PC-9 (cell line): ENCODE measurements around the gene MED26. TPM values are rescaled to one million over a fixed set of nuclear protein-coding genes. Genes with fewer than 3 reads are reported as not detected.
"Not testable (repeated sequence)": the region's sequence is repeated elsewhere in the genome, so short reads cannot be mapped to it uniquely, and the experiment has no call there.

Source experiments
- BruUV-seq: library from RNA; stranded (reverse); fragments of 400-500 nt; replicated peaks from 2 replicates; lab custom pipeline; 2021; lab: Mats Ljungman, UMichigan
- CTCF ChIA-PET: fragments of 300-600 bp; sonication (Branson Sonifier 250); formaldehyde crosslinking; loops from one replicate; lab custom pipeline; 2022; ENCODE audit warnings: antibody characterized with exemption; lab: Charles Lee
- POLR2A ChIA-PET: fragments of 300-600 bp; sonication (Branson Sonifier 250); formaldehyde crosslinking; loops from one replicate; lab custom pipeline; 2022; ENCODE audit warnings: antibody characterized with exemption; ENCODE audit not compliant: unreplicated experiment; lab: Charles Lee
- DNase-seq, 2 experiments: peaks; one replicate each; pipeline versions ENCODE4 v3.0.0 to v3.0.0-alpha.2; 2015 to 2022; ENCODE audit warnings: mixed read lengths in 1 of 2
- H2AFZ ChIP-seq: fragments of 200-600 bp; sonication (generic); 2 replicates; pipeline ENCODE4 v1.8.1; 2017; ENCODE audit warnings: antibody characterized with exemption
- H3F3A ChIP-seq: fragments of 200-600 bp; sonication (generic); 2 replicates; pipeline ENCODE4 v1.8.1; 2017; ENCODE audit warnings: antibody characterized with exemption, mild to moderate bottlenecking, low read depth; ENCODE audit not compliant: insufficient read depth
- H3K27ac ChIP-seq: fragments of 200-600 bp; sonication (generic); 2 replicates; pipeline ENCODE4 v1.6.1; 2016; ENCODE audit warnings: mixed run types
- H3K27me3 ChIP-seq: fragments of 200-600 bp; sonication (generic); 2 replicates; pipeline ENCODE4 v1.6.1; 2016; ENCODE audit warnings: low read depth, mixed run types; ENCODE audit not compliant: insufficient read depth
- H3K36me3 ChIP-seq: fragments of 200-600 bp; sonication (generic); 2 replicates; pipeline ENCODE4 v1.6.1; 2016; ENCODE audit warnings: low read depth, mixed run types
- H3K4me1 ChIP-seq: fragments of 200-600 bp; sonication (generic); replicated peaks from 2 replicates; pipeline ENCODE4 v1.6.1; 2016; ENCODE audit warnings: mixed run types; ENCODE audit not compliant: insufficient read depth
- H3K4me2 ChIP-seq: fragments of 200-600 bp; sonication (generic); 2 replicates; pipeline ENCODE4 v1.6.1; 2017; ENCODE audit warnings: mixed run types
- H3K4me3 ChIP-seq: fragments of 200-600 bp; sonication (generic); 2 replicates; pipeline ENCODE4 v1.6.1; 2016; ENCODE audit warnings: mixed run types
- H3K79me2 ChIP-seq: fragments of 200-600 bp; sonication (generic); 2 replicates; pipeline ENCODE4 v1.6.1; 2017; ENCODE audit warnings: low read depth, mixed run types
- H3K9me2 ChIP-seq: fragments of 200-600 bp; sonication (generic); 2 replicates; pipeline ENCODE4 v1.8.1; 2017; ENCODE audit warnings: mild to moderate bottlenecking; ENCODE audit not compliant: insufficient read depth
- H3K9me3 ChIP-seq: fragments of 200-600 bp; sonication (generic); 2 replicates; pipeline ENCODE4 v1.8.1; 2016; ENCODE audit warnings: low read depth; ENCODE audit not compliant: insufficient read depth
- H4K20me1 ChIP-seq: fragments of 200-600 bp; sonication (generic); 2 replicates; pipeline ENCODE4 v1.8.1; 2017; ENCODE audit not compliant: insufficient read depth
- EZH2 ChIP-seq: fragments of 200-600 bp; sonication (generic); IDR thresholded peaks from 2 replicates; pipeline ENCODE4 v1.8.0; 2017; ENCODE audit warnings: antibody characterized with exemption, low read depth
- intact Hi-C: fragments of 100-400 bp; cut with micrococcal nuclease; formaldehyde crosslinking; loops from one replicate; pipeline ENCODE4 v1.10.0; 2022; ENCODE audit not compliant: unreplicated experiment
- total RNA-seq: library from RNA; stranded (reverse); gene quantifications from 2 replicates; pipeline ENCODE4 v1.2.3, GENCODE V29; 2021
- TF ChIP-seq, protein P1 (sequence below): fragments of 200-600 bp; sonication (generic); conservative IDR thresholded peaks from 2 replicates; pipeline ENCODE4 v1.6.1; 2017; ENCODE audit warnings: mixed run types, antibody characterized with exemption, mild to moderate bottlenecking, moderate library complexity

MED26 gene
- total RNA-seq, 1 experiment from 2014 or later = 11.9 TPM

DNA sequence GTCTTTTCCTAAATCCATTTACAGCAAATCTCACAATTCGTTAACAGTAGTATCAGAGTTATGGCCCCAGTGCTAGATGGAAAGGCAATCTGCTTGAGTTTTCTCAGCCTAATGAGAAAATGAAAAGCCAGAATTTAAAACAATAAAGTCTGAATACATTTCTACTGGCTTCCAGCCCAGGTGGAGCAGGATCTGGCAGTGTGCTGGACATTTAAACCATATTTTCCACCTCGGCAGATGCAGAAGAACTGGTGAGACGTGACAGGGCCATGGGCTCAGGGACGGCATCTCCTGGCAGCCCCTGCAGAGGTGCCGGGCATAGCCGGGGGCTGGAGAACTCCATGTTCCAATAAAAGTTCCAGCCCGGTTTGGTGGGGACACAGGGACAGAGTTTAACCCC is 24.9 kb upstream of the MED26 start:
- ChIA-PET POLR2A (no interaction called here), CTCF (no interaction called here)
- H4K20me1 ChIP-seq = peaks cover 72% of the 10 kb centered on the region
- H3K4me1 ChIP-seq = no peaks in the 10 kb centered on the region
- BruUV-seq = no TSS peak
- DNase-seq = no peak
- H3K27me3 ChIP-seq = no peaks in the 10 kb centered on the region
- peaks cover 17% of the 10 kb centered on the region; the same call in 1 of the 2 replicates for H3F3A ChIP-seq
- H3K27ac ChIP-seq = no peak overlapping the region
- H3K79me2 ChIP-seq = peaks cover 30% of the 10 kb centered on the region
- intact Hi-C loops = no loop called here
- H3K36me3 ChIP-seq = peaks cover 40% of the 10 kb centered on the region
- TF ChIP-seq, protein P1, sequence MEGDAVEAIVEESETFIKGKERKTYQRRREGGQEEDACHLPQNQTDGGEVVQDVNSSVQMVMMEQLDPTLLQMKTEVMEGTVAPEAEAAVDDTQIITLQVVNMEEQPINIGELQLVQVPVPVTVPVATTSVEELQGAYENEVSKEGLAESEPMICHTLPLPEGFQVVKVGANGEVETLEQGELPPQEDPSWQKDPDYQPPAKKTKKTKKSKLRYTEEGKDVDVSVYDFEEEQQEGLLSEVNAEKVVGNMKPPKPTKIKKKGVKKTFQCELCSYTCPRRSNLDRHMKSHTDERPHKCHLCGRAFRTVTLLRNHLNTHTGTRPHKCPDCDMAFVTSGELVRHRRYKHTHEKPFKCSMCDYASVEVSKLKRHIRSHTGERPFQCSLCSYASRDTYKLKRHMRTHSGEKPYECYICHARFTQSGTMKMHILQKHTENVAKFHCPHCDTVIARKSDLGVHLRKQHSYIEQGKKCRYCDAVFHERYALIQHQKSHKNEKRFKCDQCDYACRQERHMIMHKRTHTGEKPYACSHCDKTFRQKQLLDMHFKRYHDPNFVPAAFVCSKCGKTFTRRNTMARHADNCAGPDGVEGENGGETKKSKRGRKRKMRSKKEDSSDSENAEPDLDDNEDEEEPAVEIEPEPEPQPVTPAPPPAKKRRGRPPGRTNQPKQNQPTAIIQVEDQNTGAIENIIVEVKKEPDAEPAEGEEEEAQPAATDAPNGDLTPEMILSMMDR = no peak
- no peak for TF ChIP-seq EZH2
- no peak overlapping the region for H3K4me2 ChIP-seq
- H3K9me2 ChIP-seq = no peaks in the 10 kb centered on the region
- H3K4me3 ChIP-seq = no peak overlapping the region
- H3K9me3 ChIP-seq = no peaks in the 10 kb centered on the region
- no peak overlapping the region for H2AFZ ChIP-seq

DNA sequence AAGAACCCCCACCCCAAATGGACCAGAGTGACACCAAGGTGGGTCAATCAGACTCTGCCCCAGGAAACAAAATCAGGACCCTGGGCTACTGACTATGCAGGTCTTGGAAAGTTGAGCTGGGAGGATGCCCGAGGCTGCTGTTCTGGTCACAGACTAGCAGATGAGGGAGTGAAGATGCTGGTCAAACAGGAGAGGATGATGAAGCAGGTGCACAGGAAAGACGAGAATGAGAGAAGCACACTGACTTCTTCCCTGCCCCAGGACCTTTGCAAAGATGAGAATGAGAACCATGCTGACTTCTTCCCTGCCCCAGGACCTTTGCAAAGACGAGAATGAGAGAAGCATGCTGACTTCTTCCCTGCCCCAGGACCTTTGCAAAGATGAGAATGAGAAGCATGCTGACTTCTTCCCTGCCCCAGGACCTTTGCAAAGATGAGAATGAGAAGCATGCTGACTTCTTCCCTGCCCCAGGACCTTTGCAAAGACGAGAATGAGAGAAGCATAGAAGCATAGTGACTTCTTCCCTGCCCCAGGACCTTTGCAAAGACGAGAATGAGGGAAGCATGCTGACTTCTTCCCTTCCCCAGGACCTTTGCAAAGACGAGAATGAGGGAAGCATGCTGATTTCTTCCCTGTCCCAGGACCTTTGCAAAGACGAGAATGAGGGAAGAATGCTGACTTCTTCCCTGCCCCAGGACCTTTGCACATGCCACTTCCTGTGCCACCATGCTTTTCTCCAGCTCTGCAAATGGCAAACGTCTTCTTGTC is 23.6 kb upstream of the MED26 start:
- H3K9me3 ChIP-seq, intact Hi-C loops, H3K4me3 ChIP-seq, H3K4me2 ChIP-seq, H2AFZ ChIP-seq, H3K27ac ChIP-seq, CTCF ChIA-PET, H3K27me3 ChIP-seq, DNase-seq, H3K9me2 ChIP-seq, POLR2A ChIA-PET, H3K4me1 ChIP-seq, BruUV-seq: not testable (repeated sequence)
- Histone ChIP-seq H3K36me3 (peaks cover 44% of the 10 kb centered on the region), H3F3A (peaks cover 17% of the 10 kb centered on the region; the same call in 1 of the 2 replicates), H4K20me1 (peaks cover 66% of the 10 kb centered on the region), H3K79me2 (peaks cover 17% of the 10 kb centered on the region)

- CTCF ChIA-PET = no interaction called here
- intact Hi-C loops = no loop called here
- peaks cover 48% of the 10 kb centered on the region for H3K36me3 ChIP-seq
These were observed 22.8 kb upstream of the MED26 start for GRCh38 chr19:16650821-16651220.

More at GRCh38 chr19:16650821-16651220, 22.8 kb upstream of the MED26 start:
- H3F3A ChIP-seq = peaks cover 17% of the 10 kb centered on the region; the same call in 1 of the 2 replicates
- no peak overlapping the region for H3K4me2 ChIP-seq
- no peaks in the 10 kb centered on the region for H3K9me3 ChIP-seq
- H3K27ac ChIP-seq = no peak overlapping the region
- BruUV-seq = no TSS peak
- no peaks in the 10 kb centered on the region for H3K27me3 ChIP-seq
- H3K4me1 ChIP-seq = no peaks in the 10 kb centered on the region
- H2AFZ ChIP-seq = no peak overlapping the region
- H3K79me2 ChIP-seq = peaks cover 10% of the 10 kb centered on the region; the same call in 1 of the 2 replicates
- H3K9me2 ChIP-seq = no peaks in the 10 kb centered on the region
- TF ChIP-seq, protein P1 = no peak
- no peak for TF ChIP-seq EZH2
- H4K20me1 ChIP-seq = peaks cover 60% of the 10 kb centered on the region
- no peak for DNase-seq
- no peak overlapping the region for H3K4me3 ChIP-seq
- POLR2A ChIA-PET = no interaction called here
